C1 segment of cervical spinal cord (tissue), 14 donors: ENCODE results near the gene LTF.

Experiments used
- DNase-seq, 14 donors: peaks; one replicate each; lab custom pipeline; 2025; lab: John Stamatoyannopoulos, UW

LTF gene

DNA sequence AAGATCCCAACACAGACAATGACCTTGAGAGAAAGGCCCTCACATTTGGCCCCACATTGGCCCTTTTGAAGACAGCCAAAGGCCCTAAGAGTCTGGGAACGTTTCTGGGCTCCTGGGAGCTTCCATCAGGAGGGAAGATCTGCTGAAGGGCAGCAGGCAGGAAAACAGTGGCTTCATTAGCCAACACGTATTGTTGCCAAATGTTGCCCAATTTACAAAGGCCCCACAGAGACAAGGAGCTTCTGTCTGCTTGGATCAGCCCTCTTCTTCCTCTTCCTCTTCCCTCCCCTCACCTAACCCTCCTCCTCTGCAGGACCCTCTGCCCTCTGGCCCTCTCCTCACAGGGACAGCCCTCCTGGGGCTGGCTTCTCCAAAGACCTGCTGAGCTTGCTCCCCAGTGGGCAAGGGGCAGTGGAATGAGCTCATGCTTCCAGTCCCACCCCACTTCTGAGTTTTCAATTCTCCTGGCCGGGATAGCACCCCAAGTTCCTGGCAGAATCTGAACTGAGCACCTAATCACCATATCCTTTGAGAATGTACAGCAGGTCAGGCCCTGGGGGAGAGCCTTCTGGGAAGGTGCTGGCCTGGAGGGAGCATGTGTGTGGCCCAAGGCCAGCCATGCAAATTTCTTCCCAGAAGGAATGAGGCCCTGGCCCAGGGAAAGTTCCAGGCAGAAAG, 5.1 kb upstream of the LTF start:
- DNase-seq: peak in 1 of 14 donors; percentile 47

DNA sequence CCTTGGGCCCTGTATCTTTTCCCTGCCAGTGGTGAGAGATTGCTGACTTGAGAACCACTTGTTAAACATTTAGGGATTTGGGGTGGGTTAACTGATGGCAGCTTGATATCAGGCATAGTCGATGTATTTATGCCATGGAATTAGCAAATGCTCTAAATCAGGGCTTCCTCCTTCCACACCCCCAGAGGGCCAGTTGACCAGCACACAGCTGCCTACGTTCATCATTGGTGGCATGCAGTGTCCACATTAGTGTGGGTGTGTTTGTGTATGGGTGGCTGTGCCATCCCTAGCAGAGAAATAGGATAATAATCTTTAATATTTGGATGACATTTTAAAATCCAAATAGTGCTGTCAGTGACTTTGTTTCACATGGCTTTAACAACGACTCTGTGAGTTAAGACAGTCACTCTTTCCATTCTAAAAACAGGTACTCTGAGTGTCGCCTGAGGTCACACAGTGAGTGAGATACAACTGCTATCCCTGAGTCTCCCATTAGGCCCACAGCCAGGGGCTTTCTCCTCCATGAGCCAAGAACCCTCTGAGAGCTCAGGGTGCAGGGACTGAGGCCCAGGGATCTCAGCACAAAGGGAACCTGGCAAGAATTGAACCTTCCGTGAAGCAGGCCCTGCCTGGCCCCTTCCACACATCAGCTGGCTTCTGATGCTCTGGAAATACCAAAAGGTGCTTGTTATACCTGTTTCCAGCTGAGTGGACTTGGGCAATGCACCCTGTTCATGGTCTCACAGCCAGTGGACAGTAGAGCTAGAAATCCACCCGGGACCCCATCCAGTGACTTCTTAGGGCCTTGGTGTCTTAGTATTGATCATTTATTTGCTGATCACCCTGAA, 4.3 kb upstream of the LTF start:
- DNase-seq: no peak

DNA sequence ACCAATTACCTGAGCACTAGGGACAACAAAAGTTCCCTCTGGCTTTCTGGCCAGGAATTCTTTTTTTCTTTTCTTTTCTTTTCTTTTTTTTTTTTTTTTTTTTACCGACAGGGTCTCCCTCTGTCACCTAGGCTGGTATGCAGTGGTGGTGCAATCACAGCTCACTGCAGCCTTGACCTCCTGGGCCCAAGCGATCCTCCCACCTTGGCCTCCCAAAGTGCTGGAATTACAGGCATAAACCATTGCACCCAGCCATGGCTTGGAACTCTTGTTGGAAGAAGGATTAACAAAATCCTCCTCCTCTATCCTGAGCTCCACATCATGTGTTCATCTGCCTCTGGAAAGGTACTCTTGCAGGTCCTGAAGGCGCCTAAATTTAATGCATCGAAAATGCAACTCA, 2.9 kb upstream of the LTF start:
- no peak for DNase-seq

DNA sequence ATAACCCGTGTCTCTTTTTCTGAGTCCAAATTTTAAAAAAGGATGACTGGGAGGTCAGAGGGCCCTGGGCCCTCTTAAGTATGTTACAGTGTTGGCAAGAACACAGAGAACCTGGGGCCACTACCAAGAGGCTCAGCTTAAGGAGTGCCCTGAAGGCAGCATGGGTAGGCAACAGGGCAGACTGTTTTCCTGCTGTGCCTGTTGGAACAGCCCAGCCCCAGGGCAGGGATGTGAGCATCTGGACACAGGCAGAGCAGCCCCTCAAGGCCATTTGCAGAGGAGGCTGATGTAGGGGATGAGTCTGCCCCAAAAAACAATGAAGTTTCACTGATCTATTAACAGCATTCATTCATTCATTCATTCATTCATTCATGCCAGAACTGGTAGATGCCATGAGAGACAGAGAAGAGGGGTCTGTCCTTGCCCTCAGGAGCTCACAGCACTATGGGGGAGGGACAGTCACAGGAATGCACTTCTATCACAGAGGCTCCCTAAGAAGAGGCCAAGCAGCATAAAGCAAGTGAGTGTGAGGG, 2.2 kb upstream of the LTF start:
- DNase-seq: no peak

DNA sequence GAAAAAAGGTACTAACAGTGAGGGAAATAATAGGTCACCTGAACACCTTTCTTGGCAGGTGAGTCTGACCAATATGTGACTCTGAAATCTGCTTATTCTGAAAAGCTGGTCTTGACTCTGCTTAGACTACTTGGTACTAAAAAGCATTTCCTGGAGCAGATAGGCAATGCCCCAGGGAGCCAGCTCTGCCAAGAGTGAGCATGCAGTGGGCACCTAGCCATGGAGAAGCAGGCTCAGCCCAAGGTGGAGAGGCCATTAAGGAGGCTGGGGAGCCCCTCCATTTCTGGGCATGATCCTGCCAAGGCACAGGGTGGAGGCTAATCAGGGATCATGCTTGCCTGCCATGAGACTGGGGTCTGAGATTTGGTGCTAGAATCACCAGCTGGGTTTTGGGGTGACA, 1.6 kb upstream of the LTF start:
- no peak for DNase-seq

DNA sequence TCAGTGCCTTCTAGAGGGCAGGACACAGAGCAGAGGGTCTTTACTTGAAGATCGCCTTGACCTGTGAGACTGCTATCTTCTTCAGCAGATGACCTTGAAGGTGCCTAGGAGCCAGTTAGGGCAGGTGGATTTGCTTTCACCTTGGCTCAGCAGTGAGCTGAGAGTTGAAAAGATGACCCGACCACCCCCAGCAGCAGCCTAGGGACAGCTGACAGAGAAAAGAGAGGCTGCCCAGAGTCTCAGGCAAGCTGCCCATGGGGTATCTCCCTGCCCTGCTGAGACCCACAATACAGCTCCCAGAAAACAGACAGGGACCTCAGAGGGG, 453 bp upstream of the LTF start:
- DNase-seq: no peak

DNA sequence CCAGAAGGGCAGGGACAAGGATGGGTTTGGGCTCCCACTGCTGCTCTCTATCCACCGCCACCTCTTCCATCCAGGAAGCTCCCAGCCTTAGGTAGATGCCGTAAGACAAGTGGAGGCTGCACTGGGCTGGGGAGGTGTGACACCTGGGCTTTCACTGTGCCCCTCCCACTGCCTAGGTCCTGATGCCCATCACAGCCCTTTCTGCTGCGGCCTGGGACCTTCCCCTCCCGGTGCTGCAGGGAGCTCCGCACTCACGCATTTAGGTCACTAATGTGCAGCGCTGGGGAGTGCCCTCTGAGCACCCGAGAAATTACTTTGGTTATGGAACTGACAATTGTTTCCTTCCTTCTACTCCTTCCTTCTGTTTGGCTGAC, 850 bp downstream of the LTF start:
- no peak for DNase-seq

DNA sequence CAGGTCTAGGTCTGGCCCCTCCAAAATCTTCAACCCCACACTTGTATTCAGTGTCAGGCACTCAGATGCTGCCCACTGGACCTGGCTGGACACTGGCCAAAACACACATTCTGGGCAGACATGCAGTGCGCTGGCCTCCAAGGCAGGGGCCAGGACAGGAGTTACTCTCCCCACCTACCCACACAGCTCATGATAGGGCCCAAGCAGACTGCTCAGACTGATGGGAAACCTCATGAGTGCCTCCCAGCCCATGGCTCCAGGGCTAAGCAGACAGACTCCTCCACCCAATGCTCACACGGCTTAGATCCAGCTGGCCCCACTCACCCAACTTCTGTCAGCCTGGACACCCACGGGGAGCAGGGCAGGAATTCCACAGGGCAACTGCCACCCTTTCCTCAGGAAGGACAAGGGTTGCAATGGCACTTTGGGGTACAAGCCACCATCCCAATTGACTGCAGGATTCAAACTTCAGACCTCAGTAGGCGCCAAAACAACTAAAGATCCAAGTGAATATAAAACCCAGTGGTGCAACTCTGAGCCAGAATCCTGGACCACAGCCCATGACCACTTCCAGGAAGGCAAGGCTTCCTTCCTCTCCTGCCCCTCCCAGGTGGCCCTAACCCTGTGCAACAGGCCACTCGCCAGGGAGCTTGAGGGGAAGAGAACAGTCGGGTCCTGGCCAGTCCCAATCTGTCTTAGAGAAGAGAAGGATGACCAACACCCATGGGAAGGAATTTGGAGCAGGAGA, 1.4 kb downstream of the LTF start:
- no peak for DNase-seq

DNA sequence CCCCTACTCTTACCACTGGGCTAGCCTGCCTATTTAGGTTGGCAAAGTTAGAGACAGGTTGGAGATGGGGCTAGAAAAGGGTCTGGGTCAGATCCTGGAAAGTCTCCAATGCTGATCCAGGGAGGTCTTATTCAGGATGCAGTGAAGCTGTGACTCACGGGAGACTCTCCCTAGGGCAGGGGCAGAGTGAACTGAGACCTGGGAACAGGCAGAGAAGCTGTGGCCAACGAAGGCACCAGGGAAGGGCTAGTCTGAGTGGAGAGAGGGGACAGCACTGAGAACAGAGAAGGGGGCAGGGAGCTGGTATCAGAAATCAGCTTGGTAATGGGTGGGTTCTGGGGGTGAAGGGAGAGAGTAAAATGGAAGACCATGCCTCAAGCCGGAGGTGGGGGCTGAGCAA, 2.2 kb downstream of the LTF start:
- no peak for DNase-seq

DNA sequence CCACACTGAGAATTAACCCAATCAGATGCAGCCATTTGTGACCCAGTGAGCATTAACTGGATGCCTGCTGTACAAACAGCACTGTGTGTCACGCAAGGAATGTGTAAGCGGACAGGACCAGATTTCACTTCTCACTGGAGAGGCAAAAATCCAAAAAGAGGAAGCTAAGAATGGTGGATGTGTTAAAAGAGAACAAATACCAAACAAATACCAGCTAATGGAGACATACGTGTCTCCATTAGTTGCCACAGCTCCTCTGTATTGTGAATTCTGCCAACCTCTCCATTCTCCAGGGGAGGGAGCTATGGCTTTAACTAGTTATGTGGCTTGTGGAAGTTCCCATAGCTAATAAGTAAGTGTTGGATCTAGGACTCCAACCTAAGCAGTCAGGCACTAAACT, 2.6 kb downstream of the LTF start:
- DNase-seq: no peak

DNA sequence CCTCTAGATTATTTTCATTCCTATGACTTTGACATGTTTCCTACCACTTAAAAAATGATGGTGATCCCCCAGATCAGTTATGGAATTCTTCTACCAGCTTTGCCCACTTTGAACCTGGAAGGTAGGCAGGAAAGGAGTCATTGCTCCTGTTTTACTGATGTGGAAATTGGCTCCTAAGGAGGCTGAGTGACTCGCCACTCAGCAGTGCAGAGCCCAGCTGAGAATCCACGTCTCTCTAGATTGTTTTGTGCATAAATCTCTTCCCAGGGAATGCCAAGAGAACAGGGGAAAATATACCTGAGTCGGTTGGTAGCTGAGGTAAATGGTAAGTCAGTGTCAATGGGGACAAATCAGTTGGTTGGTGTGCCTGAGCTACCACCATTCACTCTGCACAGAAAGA, 4.7 kb downstream of the LTF start:
- DNase-seq: no peak

DNA sequence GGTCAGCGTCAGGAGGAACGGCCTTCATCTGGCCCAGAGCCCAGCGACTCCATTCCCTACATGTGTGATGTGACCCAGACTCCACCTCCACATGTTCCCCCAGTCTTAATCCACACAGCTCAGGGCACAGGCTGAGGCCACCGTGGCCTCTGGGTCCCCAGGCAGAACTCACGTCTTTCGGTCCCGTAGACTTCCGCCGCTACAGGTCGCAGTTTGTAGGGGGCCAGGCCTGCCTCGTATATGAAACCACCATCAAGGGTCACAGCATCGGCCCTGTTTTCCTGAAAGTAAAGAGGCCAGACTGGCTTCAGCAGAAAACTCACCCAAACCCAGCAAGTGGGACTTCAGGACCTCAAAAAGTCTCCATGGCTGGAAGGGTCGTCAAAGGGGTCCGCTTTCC, 8.6 kb downstream of the LTF start:
- no peak for DNase-seq

DNA sequence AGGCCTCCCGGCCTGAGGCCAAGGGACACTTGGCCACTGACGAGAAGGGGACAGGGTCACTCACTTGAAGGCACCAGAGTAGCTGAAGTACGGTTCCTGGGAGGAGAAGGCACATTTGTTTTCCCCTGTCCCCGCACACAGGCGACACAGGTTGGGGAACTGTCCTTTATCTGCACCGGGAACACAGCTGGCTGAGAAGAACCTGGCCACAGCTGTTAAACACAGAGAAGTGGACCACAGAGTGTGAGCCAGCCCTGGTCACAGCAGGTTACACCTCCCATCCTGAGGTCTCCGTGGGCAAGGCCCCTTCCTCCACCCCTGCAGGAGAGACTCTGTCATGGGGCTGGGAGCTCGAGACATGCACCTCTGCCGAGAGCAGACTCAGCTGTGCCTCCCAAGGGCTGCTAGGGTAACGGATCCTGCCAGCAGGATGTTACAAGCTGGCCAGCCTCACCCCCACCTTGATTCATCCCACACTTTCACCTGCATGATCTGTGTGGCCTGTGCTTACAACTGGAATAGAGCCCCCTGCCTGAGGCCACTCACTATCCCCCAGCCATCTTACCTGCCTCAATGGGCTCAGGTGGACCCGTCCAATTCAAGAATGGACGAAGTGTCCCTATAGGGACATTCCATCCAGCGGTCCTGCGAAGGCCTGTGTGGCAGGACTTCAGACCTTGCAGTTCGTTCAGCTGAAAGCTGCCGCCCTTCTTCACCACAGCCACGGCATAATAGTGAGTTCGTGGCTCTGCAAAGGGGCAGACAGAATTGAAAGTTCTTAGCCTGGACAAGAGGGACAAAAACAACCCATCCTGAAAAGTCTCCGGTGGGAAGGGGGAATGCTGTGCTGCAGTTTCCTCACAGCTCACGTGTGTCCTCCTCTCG, 9.2 kb downstream of the LTF start:
- DNase-seq: no peak

DNA sequence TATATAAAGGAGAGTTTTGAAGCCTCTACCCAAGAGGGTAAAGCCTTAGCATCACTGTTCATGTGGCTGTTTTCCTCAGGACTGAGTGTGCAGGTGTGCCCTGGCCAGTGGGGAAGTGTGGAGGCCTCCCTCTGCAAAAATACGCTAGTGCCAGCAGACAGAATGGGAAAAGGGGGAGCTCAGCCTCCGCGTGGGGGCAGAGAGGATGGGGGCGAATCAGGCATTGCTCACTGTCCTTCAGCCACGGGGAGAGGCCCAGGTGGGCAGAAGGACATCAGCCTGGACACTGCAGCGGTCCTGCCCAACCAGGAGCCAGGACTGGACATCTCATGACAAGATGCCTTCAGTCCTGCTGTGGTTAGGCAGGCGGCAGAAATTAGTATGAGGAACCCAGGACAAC, 10.1 kb downstream of the LTF start:
- DNase-seq: no peak

DNA sequence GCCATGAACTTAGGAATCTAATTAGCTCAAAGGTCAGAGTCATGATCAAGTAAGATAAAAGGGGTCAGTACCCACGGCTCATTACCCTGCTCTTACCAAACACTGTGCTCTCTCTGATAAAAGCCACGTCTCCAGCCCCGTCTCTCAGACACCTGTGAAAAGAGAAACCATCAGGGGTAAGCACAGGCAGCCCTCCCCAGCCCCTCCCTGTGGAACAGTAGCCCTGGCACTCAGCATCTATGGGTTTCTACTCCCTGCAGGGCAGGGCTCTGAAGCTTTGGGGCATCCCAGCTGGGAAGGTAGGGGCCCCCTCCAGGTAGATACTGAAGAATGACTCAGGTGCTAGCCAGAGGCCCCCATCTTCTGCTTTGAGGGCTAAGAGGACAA, 10.5 kb downstream of the LTF start:
- DNase-seq: no peak

DNA sequence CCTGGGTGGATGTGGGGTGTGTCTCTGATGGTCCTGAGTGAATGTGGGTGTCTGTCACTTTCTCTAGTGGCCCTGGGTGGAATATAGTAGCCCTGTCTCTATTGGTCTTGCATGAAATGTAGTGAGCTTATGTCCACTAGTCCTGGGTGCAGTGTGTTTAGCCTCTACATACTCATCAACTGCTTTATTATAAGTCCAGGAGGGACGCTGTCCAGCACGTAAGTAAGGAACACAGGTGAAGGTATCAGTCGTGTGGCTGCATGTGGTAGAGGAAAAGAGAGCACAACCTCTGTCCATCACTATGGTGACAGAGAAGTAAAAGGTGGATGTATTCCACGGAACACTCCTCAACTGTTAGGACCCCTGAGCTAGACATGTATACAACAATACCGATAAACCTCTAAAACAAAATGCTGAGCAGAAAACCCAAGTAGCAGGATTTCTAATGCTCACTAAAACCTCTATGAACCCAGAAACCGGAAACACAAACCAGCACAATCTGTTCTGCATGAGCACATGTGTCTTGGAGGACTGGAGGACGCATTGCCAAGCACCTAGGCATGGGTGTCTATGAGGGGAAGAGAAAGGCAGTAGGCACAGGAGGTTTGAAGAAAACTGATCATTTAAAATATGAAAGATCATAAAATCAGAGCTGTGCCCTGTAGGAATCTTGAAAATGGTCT, 11.0 kb downstream of the LTF start:
- no peak for DNase-seq

DNA sequence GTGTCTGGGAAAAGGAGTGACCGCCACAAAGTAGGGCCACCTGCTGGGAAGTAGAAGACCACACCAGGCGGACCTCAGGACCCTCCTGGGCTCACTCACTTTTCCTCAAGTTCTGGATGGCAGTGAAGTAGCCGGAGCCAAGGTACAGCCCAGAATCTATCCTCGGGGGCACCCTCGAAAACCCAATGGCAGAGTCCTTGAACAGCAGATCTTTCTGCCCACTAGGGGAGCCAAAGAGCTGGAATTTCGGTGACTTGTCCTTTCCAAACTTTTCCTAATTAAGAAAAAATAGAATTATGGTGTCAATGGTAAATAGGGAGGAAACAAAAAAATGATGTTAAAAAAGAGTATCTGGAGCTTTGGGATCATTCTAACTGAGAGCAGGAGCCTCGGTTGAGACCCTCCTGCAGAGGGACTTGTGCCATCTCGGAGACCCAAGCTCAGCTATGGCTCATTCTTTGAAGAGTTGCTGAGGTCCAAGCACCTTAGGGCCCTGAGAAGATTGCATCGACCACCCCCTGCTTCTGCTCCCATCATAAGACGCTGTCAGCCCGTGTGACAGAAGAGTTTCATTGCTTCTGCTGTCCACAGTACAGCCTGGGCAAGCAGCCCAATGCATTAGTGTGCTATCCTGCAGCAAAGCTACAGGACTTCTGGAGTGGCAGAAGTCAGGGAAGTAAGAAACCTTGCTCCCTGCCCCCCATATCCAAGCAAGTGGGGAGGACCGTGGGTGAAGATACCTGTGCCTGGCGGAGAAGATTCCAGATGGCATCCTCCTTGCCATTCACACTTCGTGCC, 14.8 kb downstream of the LTF start:
- no peak for DNase-seq

DNA sequence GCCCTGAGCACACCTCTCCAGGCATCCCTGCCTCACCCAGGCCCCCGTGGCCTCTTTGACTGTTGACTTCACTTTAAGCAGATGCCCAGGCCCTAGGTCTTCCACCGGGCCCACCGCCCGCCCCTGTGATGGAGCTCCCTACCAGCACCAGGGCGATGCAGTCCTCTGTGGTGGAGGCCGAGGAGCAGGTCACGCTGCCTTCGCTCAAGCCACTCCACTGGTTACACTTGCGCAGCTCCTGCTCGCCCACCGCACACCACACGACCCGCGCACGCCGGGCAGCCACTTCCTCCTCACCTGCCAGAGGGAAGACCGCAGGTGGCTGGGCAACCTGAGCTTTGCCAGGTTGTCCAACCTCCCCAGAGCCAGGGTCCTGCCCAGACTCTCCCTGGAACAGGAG, 16.0 kb downstream of the LTF start:
- DNase-seq: no peak

DNA sequence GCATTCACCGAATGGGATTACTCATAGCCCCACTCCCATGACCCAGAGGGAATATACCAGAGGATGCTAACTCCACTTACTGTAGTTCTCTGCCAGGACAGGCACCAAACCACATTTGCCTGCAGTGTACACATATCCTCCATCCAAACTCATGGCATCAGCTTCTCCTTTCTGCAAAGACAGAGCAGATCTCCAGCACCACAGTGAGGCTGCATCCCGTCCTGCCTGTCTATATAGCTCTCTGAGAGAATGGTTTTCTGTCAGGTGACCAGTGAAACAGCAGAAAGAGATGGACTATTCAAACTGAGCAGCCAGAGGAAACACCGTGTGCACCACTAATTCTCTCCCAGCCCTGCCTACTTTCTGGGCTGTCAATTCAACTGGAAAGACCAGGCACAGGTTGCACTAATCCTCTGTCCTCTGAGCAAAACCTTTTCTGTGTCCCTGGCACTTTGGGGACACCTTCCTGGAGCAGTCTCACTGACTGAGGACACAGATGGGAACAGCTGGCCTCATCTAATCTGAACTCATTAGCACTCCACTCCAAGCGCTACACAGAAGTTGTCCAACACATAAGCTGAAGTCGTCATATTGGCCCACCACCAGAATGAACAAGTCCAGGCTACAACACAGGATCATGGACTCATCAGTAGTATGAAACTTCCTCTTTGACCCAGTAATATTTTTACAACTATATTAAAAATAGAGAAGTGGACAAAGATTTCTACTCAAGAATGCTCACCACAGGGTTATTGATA, 17.3 kb downstream of the LTF start:
- DNase-seq: no peak
